HUES48 (cell line): ENCODE data around the gene TMEM190.
A peak's percentile ranks its signal among the peaks of the same experiment; 100 is the strongest.

Source experiments
- H3K27ac ChIP-seq: one replicate; pipeline ENCODE4 v1.7.0; 2013; ENCODE audit warnings: low read depth, low read length, inconsistent platforms
- H3K27me3 ChIP-seq: 2 replicates; pipeline ENCODE4 v1.6.1; 2013; ENCODE audit warnings: mild to moderate bottlenecking, low read length; ENCODE audit not compliant: control insufficient read depth, insufficient read depth
- H3K36me3 ChIP-seq: 2 replicates; pipeline ENCODE4 v1.6.1; 2013; ENCODE audit warnings: low read length; ENCODE audit not compliant: control insufficient read depth, insufficient read depth
- H3K4me1 ChIP-seq: 2 replicates; pipeline ENCODE4 v1.6.1; 2013; ENCODE audit warnings: mild to moderate bottlenecking, low read length; ENCODE audit not compliant: control insufficient read depth, insufficient read depth
- H3K4me3 ChIP-seq: 2 replicates; pipeline ENCODE4 v1.5.1; 2013; ENCODE audit warnings: mild to moderate bottlenecking, low read depth, low read length
- H3K9ac ChIP-seq: 2 replicates; pipeline ENCODE4 v1.6.1; 2013; ENCODE audit warnings: mild to moderate bottlenecking, low read depth, low read length, moderate library complexity
- H3K9me3 ChIP-seq: 2 replicates; pipeline ENCODE4 v1.6.1; 2013; ENCODE audit warnings: low read length; ENCODE audit not compliant: control insufficient read depth, insufficient read depth

The TMEM190 gene

DNA sequence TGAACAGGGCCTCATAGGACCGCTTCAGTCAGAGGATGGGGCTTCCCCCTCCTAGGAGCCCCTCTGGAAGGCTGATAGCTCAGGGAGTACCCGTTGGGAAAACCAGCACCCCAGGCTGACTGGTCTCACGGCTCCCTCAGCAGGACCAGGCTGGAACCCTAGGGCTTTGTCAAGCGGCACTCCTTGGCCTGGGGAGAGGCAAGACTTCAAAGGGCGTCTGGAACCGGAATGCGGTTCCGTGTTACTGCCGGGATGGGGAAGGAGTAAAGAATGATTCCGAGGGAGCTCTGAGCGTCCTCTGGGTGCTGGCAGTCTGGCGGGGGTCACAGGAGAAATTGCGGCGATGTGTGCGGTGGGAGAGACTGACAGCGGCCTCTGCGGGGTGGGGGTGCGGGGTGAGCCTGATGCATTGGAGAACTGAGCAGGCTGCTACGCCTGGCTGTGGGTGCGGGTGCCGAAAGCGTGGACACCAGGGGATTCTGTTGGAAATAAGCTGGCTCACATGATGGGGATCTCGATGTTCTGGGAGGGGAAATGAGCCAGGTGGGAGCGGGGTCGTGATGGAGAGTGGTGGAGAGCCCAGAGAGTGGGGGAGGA is 24.0 kb upstream of the TMEM190 start:
- Histone ChIP-seq H3K9me3 (no peaks in the 10 kb centered on the region), H3K9ac (no peak overlapping the region), H3K27ac (no peak overlapping the region), H3K36me3 (peaks cover 4% of the 10 kb centered on the region), H3K4me1 (peaks cover 33% of the 10 kb centered on the region), H3K27me3 (peaks cover 54% of the 10 kb centered on the region), H3K4me3 (peak overlapping the region; percentile 84; the same call in 1 of the 2 replicates)

GRCh38 chr19:55353356-55353802 is 23.2 kb upstream of the TMEM190 start:
- peaks cover 3% of the 10 kb centered on the region; the same call in 1 of the 2 replicates for H3K36me3 ChIP-seq
- H3K27me3 ChIP-seq: peaks cover 54% of the 10 kb centered on the region
- H3K27ac ChIP-seq: no peak overlapping the region
- H3K9ac ChIP-seq: no peak overlapping the region
- peaks cover 26% of the 10 kb centered on the region for H3K4me1 ChIP-seq
- no peaks in the 10 kb centered on the region for H3K9me3 ChIP-seq
- peak overlapping the region; percentile 84 for H3K4me3 ChIP-seq

DNA sequence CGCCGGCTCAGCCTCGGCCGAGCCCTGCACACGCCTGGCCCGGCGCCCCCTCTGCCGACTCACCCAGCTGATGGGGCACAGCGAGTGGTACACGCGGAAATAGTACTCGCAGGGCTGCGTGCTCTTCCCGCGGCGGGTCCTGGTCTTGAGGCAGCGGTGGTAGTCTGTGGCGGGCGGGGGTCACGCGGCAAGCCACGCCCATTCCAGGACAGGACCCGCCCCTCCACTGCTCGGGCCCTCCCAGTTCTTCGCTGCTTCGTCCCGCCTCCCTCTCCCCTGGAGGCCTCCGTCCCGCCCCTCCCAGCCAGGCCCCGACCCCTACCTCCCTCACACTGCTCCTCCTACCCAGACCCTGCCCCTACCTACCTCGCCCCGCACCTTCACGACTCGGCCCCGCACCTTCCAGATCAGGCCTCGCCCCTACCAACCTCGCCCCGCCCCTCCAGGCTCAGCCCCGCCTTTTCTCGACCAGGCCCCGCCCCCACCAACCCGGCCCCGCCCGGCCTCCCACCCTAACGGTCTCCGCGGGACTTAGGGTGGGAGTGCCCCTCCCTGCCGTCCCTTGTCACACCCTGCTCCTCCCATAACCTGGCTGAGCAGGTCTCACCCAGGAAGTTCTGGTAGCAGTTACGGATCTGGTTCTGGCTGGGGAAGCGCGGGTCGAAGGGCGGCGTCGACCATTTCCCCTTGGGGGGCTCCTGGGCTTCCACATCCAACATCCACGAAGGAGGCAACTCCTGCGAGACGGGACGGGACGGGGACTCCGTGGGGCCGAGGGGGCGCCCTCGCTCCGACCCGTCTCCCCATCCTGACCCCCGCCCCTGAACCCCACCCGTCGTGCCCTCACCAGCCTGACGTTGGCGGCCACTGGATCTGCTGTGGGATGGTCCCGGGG is 22.6 kb upstream of the TMEM190 start:
- Histone ChIP-seq H3K9ac (no peak overlapping the region), H3K4me1 (peaks cover 19% of the 10 kb centered on the region), H3K4me3 (peak overlapping the region; percentile 84), H3K27me3 (peaks cover 54% of the 10 kb centered on the region), H3K27ac (no peak overlapping the region), H3K36me3 (peaks cover 3% of the 10 kb centered on the region; the same call in 1 of the 2 replicates), H3K9me3 (no peaks in the 10 kb centered on the region)

DNA sequence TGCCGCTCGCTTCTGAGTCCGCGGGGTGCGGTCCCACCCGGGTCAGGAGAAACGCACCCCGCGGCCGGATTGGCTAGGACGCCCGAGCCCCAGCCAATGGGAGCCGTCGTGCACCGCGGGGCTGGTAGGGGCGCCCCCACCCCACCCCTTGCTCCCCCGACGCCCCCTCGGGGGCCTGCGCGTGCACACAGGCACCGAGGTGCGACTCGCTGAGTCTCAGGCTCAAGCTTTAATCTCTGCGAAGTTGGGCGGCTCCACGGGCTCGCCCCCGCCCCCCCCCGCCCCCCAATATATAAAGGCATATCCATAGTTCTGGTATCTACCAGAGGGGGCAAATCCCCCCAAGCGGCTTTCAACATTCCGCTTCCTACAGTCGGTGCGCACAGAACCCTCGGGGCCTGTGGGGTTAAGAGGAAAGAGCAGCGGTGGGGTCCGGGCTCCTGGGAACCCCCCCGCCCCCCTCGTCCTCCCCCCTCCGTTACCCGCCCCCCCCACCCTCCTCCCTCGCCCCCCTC is 21.9 kb upstream of the TMEM190 start, which contains the start of gene COX6B2:
COX6B2 (minus strand) TSS at position 22 of the 515 bp plus-strand sequence. CDS start 198 bp downstream, outside the sequence.
- no peaks in the 10 kb centered on the region for H3K9me3 ChIP-seq
- no peak within 1 kb of the TSS for H3K27ac ChIP-seq
- H3K4me3 ChIP-seq: peak within 1 kb of the TSS; percentile 84
- H3K27me3 ChIP-seq: peaks cover 57% of the 10 kb centered on the region
- no peaks in the 10 kb centered on the region for H3K36me3 ChIP-seq
- peaks cover 13% of the 10 kb centered on the region for H3K4me1 ChIP-seq
- no peak within 1 kb of the TSS for H3K9ac ChIP-seq

DNA sequence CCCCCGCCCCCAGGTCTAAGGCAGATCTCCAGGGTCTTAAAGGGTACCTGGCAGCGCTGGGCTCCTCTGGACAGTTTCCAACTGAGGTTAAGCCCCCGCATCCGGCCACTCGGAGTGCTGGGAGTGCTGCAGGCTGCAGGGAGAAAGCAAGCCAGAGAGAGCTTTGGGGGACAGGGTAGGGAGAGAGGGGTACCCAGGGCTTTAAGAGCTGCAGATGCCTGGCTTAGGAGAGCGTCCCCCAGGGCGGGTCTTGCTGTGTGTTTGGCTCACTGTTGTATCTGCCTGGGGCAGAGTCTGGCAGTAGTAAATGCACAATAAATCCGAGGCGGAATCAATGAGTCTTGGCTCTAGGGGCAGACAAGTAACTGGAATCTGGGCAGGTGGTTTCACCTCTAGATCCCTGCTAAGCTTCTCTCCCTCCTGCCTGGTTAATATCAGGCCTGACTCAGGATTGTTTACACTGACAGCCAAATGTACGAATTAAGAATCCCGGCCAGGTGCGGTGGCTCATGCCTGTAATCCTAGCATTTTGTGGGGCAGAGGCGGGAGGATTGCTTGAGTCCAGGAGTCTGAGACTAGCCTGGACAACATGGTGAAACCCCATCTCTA is 21.3 kb upstream of the TMEM190 start:
- Histone ChIP-seq H3K4me1 (peaks cover 9% of the 10 kb centered on the region), H3K9ac (no peak overlapping the region), H3K27ac (no peak overlapping the region), H3K36me3 (no peaks in the 10 kb centered on the region), H3K4me3 (peak overlapping the region; percentile 32; the same call in 1 of the 2 replicates), H3K27me3 (peaks cover 58% of the 10 kb centered on the region), H3K9me3 (no peaks in the 10 kb centered on the region)

DNA sequence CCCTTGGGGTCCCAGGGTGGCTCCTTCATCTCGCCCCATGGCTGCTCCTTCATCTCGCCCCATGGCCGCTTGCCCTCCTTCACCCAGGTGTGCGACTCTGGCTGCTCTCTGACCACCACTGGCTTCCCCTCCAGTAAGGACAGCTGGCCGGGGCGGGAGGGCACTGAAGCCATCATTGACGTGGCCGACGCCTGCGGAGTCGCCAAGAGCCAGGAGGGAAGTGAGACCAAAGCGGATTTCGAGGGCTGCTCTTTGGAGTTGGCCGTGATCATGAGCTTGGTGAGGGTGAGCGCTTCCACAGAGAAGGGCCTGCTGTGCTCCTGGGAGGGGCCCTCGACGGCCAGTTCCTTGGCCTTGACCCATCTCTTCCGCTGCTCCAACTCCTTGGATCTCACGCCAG is 18.1 kb upstream of the TMEM190 start:
- Histone ChIP-seq H3K27me3 (peaks cover 39% of the 10 kb centered on the region), H3K4me3 (no peak overlapping the region), H3K27ac (no peak overlapping the region), H3K9me3 (no peaks in the 10 kb centered on the region), H3K4me1 (peaks cover 11% of the 10 kb centered on the region), H3K9ac (no peak overlapping the region), H3K36me3 (no peaks in the 10 kb centered on the region)

- H3K4me1 ChIP-seq: peaks cover 11% of the 10 kb centered on the region; the same call in 1 of the 2 replicates
- no peaks in the 10 kb centered on the region for H3K36me3 ChIP-seq
- H3K27me3 ChIP-seq: peaks cover 35% of the 10 kb centered on the region
- H3K9me3 ChIP-seq: no peaks in the 10 kb centered on the region
- no peak overlapping the region for H3K4me3 ChIP-seq
- H3K9ac ChIP-seq: no peak overlapping the region
- H3K27ac ChIP-seq: no peak overlapping the region
These were observed 17.4 kb upstream of the TMEM190 start for GRCh38 chr19:55358943-55359908.

GRCh38 chr19:55360902-55361301 is 15.7 kb upstream of the TMEM190 start:
- H3K9me3 ChIP-seq: no peaks in the 10 kb centered on the region
- H3K27ac ChIP-seq: no peak overlapping the region

GRCh38 chr19:55362174-55362989 is 14.2 kb upstream of the TMEM190 start:
- peaks cover 9% of the 10 kb centered on the region for H3K27me3 ChIP-seq
- H3K9me3 ChIP-seq: no peaks in the 10 kb centered on the region
- H3K36me3 ChIP-seq: no peaks in the 10 kb centered on the region
- H3K27ac ChIP-seq: no peak overlapping the region
- H3K4me1 ChIP-seq: peaks cover 7% of the 10 kb centered on the region; the same call in 1 of the 2 replicates
- no peak overlapping the region for H3K9ac ChIP-seq
- H3K4me3 ChIP-seq: no peak overlapping the region

More at GRCh38 chr19:55360902-55361301, 15.7 kb upstream of the TMEM190 start:
- Histone ChIP-seq H3K4me1 (peaks cover 7% of the 10 kb centered on the region; the same call in 1 of the 2 replicates), H3K27me3 (peaks cover 23% of the 10 kb centered on the region), H3K36me3 (no peaks in the 10 kb centered on the region), H3K4me3 (no peak overlapping the region), H3K9ac (no peak overlapping the region)
